Natural killer cell (primary cell): ENCODE measurements around the gene GASK1B. TPM values are rescaled to one million over a fixed set of nuclear protein-coding genes. Genes with fewer than 3 reads are reported as not detected.

Experiments used
- ATAC-seq, 3 donors: fragments of 150-1000 bp in 2 of 3; fragments of 200-7000 bp in 1 of 3; cut with Tn5 transposase; 1 replicate in 1 of 3; 2 replicates in 2 of 3; pipeline ENCODE4 v1.10.0; 2021; ENCODE audit warnings: mild to moderate bottlenecking in 2 of 3, moderate library complexity in 2 of 3
- DNase-seq, 2 donors: peaks; one replicate each; pipeline versions ENCODE4 v3.0.0 to v3.0.0-alpha.2; 2013 to 2021; ENCODE audit warnings: mixed read lengths in 1 of 2
- H3K27ac ChIP-seq: one replicate; pipeline ENCODE4 v1.5.1; 2013; ENCODE audit warnings: mild to moderate bottlenecking, low read length
- H3K27me3 ChIP-seq: one replicate; pipeline ENCODE4 v1.6.1; 2013; ENCODE audit warnings: low read length; ENCODE audit not compliant: control insufficient read depth, insufficient read depth
- H3K36me3 ChIP-seq: one replicate; pipeline ENCODE4 v1.6.1; 2013; ENCODE audit warnings: low read length; ENCODE audit not compliant: control insufficient read depth, insufficient read depth
- H3K4me1 ChIP-seq: one replicate; pipeline ENCODE4 v1.6.1; 2013; ENCODE audit warnings: low read length; ENCODE audit not compliant: control insufficient read depth, insufficient read depth
- H3K4me3 ChIP-seq: one replicate; pipeline ENCODE4 v1.5.1; 2013; ENCODE audit warnings: low read length
- H3K9me3 ChIP-seq: one replicate; pipeline ENCODE4 v1.6.1; 2013; ENCODE audit warnings: low read length; ENCODE audit not compliant: control insufficient read depth, insufficient read depth
- H3K27ac Mint-ChIP-seq, 2 donors: one replicate each; pipeline ENCODE4 v1.8.0; 2022; ENCODE audit warnings: mild to moderate bottlenecking in 2 of 2, mixed read lengths in 2 of 2, moderate library complexity in 1 of 2
- H3K27me3 Mint-ChIP-seq, 2 donors: one replicate each; pipeline ENCODE4 v1.8.0; 2022; ENCODE audit warnings: low read depth in 2 of 2, mixed read lengths in 2 of 2
- H3K36me3 Mint-ChIP-seq: one replicate; pipeline ENCODE4 v1.8.0; 2022; ENCODE audit warnings: mixed read lengths
- H3K4me1 Mint-ChIP-seq, 2 donors: one replicate each; pipeline ENCODE4 v1.8.0; 2022; ENCODE audit warnings: mixed read lengths in 2 of 2
- H3K4me3 Mint-ChIP-seq: one replicate; pipeline ENCODE4 v1.8.0; 2022; ENCODE audit warnings: mild to moderate bottlenecking, moderate library complexity, mixed read lengths
- H3K9me3 Mint-ChIP-seq, 2 donors: one replicate each; pipeline ENCODE4 v1.8.0; 2022; ENCODE audit warnings: mixed read lengths in 2 of 2
- CTCF ChIP-seq: fragments of 200-600 bp; IDR thresholded peaks from one replicate; pipeline ENCODE4 v1.8.0; 2022; ENCODE audit warnings: antibody characterized with exemption
- WGBS: methylation state at CpG from one replicate; pipeline ENCODE4 v1.1.7; 2013; ENCODE audit warnings: missing lambda C conversion rate; ENCODE audit not compliant: insufficient coverage; 5-methylcytosine and 5-hydroxymethylcytosine counted together
- intact Hi-C: fragments of 100-400 bp; cut with micrococcal nuclease; formaldehyde crosslinking; loops from one replicate; pipeline ENCODE4 v1.14.2; 2022
- total RNA-seq, 4 donors: library from RNA; stranded (reverse); fragments of 120-200 nt in 1 of 4; gene quantifications; one replicate each; pipeline versions ENCODE4 v1.2.3 to v1.2.4, GENCODE V29; 2013 to 2022

Gene GASK1B
- total RNA-seq, 3 donors from 2014 or later (not counting 1 experiment from before 2014, with no cell fraction given), result 0.31 to 2.0 (median 1.1) TPM

GRCh38 chr4:158139086-158139485, 33.7 kb downstream of the GASK1B start:
- Histone ChIP-seq H3K4me1 (no peaks in the 10 kb centered on the region), H3K27me3 (no peaks in the 10 kb centered on the region), H3K27ac (no peak overlapping the region), H3K9me3 (no peaks in the 10 kb centered on the region), H3K4me3 (no peak overlapping the region), H3K36me3 (no peaks in the 10 kb centered on the region)
- ATAC-seq (no peak), DNase-seq (no peak)
- Mint-ChIP-seq H3K36me3 (no peaks in the 10 kb centered on the region), H3K4me3 (no peak overlapping the region), H3K9me3 (peaks cover 4 to 5% of the 10 kb centered on the region in 2 donors), H3K27me3 (no peaks in the 10 kb centered on the region), H3K27ac (no peak overlapping the region), H3K4me1 (no peaks in the 10 kb centered on the region)
- intact Hi-C loops, result no loop called here
- no peak for TF ChIP-seq CTCF
- 78% methylated on average over 5 of the region's 5 CpGs for WGBS

- Mint-ChIP-seq H3K9me3 (peaks cover 0 to 4% of the 10 kb centered on the region in 2 donors), H3K36me3 (no peaks in the 10 kb centered on the region), H3K4me3 (no peak overlapping the region), H3K4me1 (no peaks in the 10 kb centered on the region), H3K27me3 (no peaks in the 10 kb centered on the region), H3K27ac (no peak overlapping the region)
- intact Hi-C loops, result no loop called here
- no peaks in the 10 kb centered on the region for H3K27me3 ChIP-seq
- no peak for DNase-seq
- no peaks in the 10 kb centered on the region for H3K9me3 ChIP-seq
- H3K4me1 ChIP-seq, result no peaks in the 10 kb centered on the region
- no peak for ATAC-seq
- no peak overlapping the region for H3K4me3 ChIP-seq
- H3K36me3 ChIP-seq, result no peaks in the 10 kb centered on the region
- H3K27ac ChIP-seq, result no peak overlapping the region
- no CpG with 5 or more reads among the region's 2 CpGs for WGBS
- TF ChIP-seq CTCF, result no peak
Measured at GRCh38 chr4:158134222-158134621, 38.6 kb downstream of the GASK1B start.

GRCh38 chr4:158133551-158133950, 39.3 kb downstream of the GASK1B start:
- intact Hi-C loops, result no loop called here
- Mint-ChIP-seq H3K36me3 (no peaks in the 10 kb centered on the region), H3K9me3 (peaks cover 0 to 4% of the 10 kb centered on the region in 2 donors), H3K27me3 (no peaks in the 10 kb centered on the region), H3K27ac (no peak overlapping the region), H3K4me3 (no peak overlapping the region), H3K4me1 (no peaks in the 10 kb centered on the region)
- DNase-seq, result no peak
- H3K36me3 ChIP-seq, result no peaks in the 10 kb centered on the region
- no peaks in the 10 kb centered on the region for H3K4me1 ChIP-seq
- no peak for TF ChIP-seq CTCF
- no peak for ATAC-seq
- no peaks in the 10 kb centered on the region for H3K9me3 ChIP-seq
- no peaks in the 10 kb centered on the region for H3K27me3 ChIP-seq
- no peak overlapping the region for H3K27ac ChIP-seq
- H3K4me3 ChIP-seq, result no peak overlapping the region
- WGBS, result 70% methylated on average over 4 of the region's 4 CpGs

- intact Hi-C loops, result no loop called here
- no peaks in the 10 kb centered on the region for H3K27me3 Mint-ChIP-seq
- H3K9me3 ChIP-seq, result no peaks in the 10 kb centered on the region
- H3K27me3 ChIP-seq, result no peaks in the 10 kb centered on the region
- no peak for ATAC-seq
- no peak for DNase-seq
- H3K27ac Mint-ChIP-seq, result no peak overlapping the region
- no peaks in the 10 kb centered on the region for H3K36me3 ChIP-seq
- H3K27ac ChIP-seq, result no peak overlapping the region
- peaks cover 0 to 3% of the 10 kb centered on the region in 2 donors for H3K9me3 Mint-ChIP-seq
- WGBS, result 100% methylated on average over 1 of the region's 1 CpG
- H3K4me3 ChIP-seq, result no peak overlapping the region
- no peaks in the 10 kb centered on the region for H3K36me3 Mint-ChIP-seq
- no peaks in the 10 kb centered on the region for H3K4me1 ChIP-seq
- no peak for TF ChIP-seq CTCF
- H3K4me3 Mint-ChIP-seq, result no peak overlapping the region
- no peaks in the 10 kb centered on the region for H3K4me1 Mint-ChIP-seq
Measured at GRCh38 chr4:158131027-158131426, 41.8 kb downstream of the GASK1B start.
